GM19468 (cell line): ENCODE measurements around the gene AP5Z1.
"Not testable (repeated sequence)": the region's sequence is repeated elsewhere in the genome, so short reads cannot be mapped to it uniquely, and the experiment has no call there.

Source experiments
- ATAC-seq: cut with Tn5 transposase; IDR thresholded peaks from one replicate; pipeline ENCODE4 v1.9.1; 2021; ENCODE audit warnings: mild to moderate bottlenecking, moderate library complexity, moderate number of reproducible peaks; ENCODE audit not compliant: unreplicated experiment; ENCODE audit errors: extremely low read depth

Gene AP5Z1

DNA sequence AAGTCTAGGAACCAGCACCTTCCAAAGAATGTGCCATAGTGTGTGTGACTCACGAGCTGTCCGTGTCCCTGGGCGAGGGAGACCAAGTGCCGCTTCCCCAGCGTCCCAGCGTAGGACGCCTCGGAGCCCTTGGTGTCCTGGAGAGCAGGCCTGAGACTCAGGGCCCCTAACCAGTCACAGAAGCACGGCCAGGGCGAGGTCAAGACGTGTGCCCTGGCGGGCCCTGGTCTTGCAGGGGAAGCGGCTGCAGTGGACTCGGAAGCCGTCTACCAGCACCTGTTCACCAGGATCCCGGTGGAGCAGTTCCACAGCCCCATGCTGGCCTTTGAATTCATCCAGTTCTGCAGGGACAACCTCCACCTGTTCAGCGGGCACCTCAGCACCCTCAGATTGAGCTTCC is 10.6 kb downstream of the AP5Z1 start:
- no peak for ATAC-seq

DNA sequence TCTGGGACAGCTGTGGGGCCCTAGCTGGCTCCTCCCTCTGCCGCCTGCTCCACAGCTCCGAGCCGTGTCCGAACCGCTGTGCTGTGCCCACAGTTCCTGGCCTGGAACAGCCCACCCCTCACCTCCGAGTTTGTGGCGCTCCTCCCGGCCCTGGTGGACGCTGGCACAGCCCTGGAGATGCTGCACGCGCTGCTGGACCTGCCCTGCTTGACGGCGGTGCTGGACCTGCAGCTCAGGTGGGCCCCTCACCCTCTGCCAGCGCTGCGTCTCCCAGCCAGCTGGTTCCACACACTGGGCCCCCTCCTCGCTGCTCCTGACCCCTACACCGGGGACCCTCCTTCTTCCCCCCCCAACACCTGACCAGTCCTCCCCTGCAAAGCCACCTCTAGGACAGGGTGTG is 12.1 kb downstream of the AP5Z1 start:
- ATAC-seq: no peak

DNA sequence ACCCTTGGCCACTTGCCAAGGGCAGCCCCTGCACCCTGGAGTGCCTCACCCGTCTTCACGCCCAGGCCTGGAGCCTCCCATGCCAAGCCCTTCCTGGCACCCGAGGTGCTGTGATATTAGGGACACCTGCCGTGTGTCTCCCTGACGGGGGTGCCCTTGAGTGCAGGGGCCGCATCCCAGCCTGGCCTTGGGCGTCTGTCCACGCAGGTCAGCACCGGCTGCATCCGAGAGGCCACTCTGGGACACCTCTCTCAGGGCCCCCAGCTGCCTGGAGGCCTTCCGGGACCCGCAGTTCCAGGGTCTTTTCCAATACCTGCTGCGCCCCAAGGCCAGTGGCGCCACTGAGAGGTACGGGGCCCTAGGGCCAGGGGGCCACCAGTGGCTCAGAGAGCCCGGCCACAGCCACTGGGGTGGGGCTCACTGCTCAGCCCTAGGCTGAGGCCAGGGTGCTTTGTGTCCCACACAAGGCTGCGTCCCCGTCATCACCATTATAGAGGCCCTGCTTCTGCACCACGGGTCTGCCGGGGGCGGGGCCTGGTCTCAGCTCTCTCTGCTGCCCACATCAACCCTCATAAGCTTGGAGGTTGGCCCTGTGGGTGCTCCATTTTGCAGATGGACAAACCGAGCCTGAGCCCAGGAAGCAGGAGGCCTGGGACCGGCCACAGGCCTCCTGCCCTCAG is 12.7 kb downstream of the AP5Z1 start:
- no peak for ATAC-seq

DNA sequence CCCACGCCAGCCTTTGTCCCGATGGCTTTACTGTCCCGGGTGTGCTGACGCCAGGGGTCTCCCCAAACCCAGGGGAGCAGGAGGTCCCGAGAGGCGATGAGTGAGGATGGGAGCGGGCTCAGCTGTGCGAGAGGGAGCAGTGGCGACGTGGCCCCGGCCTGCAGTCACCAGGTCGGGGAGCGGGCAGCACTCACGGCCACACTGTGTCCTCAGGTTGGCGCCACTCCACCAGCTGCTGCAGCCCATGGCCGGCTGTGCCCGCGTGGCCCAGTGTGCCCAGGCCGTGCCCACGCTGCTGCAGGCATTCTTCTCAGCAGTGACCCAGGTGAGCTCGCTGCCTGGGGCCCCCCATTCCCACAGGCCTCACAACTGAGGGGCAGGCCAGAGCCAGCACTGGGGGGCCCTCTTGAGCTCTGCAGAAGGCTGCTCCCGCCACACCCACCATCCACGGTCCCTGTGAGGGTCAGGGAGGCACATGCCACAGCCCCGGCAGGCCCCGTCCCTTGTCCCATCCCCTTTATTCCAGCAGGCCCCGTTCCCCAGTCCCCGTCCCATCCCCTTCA is 13.3 kb downstream of the AP5Z1 start:
- no peak for ATAC-seq

GRCh38 chr7:4789194-4790077 is 14.0 kb downstream of the AP5Z1 start:
- ATAC-seq: no peak

GRCh38 chr7:4790078-4790465 is 14.6 kb downstream of the AP5Z1 start:
- ATAC-seq: no peak

GRCh38 chr7:4790516-4790991 is 15.1 kb downstream of the AP5Z1 start:
- no peak for ATAC-seq

DNA sequence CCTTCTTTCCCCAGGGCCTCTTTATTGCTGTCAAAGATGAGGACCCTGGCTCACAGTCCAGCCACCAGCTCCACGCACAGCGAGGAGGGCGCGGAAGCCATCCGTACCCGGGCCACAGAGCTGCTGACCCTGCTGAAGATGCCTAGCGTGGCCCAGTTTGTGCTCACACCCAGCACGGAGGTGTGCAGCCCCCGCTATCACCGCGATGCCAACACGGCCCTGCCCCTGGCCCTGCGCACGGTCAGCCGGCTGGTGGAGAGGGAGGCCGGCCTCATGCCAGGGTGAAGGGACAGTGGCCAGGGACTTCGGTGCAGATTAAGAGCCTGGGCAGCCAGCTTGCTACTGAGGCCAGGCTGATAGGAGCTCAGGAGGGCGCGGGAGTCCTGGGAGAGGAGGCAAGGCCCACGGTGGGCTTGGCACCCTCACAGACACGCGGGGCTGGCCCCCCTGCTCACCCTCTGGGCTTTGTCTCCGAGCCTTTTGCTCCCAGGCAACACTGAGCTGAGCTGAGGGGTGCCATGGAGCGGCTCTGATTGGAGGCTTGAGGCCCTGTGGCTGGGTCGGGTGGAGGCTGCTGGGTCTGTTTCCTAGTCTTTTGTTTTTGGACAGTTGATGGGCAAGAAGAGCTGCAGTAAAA is 15.8 kb downstream of the AP5Z1 start:
- no peak for ATAC-seq

- ATAC-seq: no peak
Observed at GRCh38 chr7:4791738-4792536, 16.5 kb downstream of the AP5Z1 start.

DNA sequence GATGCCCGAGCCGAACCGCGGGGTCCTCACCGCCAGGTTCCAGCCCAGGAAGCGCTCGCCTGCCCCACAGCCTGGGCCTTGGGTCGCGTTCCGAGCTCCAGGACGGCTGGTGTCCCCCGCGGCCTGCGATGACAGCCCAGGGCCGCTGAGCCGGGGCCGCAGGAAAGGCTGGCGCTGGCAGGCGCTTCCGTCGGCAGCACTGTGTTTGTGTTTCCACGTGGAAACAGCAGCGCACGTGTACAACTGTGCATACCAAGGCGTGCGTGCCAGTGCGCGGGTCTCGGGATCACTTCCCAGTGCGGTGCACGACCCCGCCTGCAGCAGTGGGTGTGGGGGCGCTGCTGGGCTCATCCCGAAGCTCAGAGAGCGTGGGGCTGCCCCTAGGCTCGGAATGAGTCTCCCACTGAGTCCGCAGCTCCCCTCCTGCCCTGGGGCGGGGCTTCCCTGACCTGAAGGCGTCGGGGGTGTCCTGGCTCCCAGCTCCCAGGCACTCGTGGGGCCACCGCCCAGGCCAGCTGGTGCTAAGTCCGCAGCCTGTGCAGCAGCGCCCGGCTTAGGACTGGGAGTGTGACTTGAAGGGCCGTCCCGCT is 17.2 kb downstream of the AP5Z1 start:
- no peak for ATAC-seq

DNA sequence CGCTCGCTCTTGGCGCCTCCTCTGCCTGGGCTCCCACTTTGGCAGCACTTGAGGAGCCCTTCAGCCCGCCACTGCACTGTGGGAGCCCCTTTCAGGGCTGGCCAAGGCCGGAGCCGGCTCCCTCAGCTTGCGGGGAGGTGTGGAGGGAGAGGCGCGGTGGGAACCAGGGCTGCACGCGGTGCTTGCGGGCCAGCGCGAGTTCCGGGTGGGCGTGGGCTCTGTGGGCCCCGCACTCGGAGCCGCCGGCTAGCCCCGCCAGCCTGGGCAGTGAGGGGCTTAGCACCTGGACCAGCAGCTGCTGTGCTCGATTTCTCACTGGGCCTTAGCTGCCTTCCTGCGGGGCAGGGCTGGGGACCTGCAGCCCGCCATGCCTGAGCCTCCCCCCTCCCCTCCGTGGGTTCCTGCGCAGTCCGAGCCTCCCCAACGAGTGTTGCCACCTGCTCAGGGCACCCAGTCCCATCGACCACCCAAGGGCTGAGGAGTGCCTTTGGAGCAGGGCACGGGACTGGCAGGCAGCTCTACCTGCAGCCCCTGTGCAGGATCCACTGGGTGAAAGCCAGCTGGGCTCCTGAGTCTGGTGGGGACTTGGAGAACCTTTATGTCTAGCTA is 18.1 kb downstream of the AP5Z1 start:
- not testable (repeated sequence) for ATAC-seq

DNA sequence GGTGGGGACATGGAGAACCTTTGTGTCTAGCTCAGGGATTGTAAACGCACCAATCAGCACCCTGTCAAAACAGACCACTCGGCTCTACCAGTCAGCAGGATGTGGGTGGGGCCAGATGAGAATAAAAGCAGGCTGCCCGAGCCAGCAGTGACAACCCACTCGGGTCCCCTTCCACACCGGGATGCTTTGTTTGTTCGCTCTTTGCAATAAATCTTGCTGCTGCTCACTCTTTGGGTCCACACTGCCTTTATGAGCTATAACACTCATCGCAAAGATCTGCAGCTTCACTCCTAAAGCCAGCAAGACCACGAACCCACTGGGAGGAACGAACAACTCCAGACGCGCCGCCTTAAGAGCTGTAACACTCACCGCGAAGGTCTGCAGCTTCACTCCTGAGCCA is 18.7 kb downstream of the AP5Z1 start:
- not testable (repeated sequence) for ATAC-seq

DNA sequence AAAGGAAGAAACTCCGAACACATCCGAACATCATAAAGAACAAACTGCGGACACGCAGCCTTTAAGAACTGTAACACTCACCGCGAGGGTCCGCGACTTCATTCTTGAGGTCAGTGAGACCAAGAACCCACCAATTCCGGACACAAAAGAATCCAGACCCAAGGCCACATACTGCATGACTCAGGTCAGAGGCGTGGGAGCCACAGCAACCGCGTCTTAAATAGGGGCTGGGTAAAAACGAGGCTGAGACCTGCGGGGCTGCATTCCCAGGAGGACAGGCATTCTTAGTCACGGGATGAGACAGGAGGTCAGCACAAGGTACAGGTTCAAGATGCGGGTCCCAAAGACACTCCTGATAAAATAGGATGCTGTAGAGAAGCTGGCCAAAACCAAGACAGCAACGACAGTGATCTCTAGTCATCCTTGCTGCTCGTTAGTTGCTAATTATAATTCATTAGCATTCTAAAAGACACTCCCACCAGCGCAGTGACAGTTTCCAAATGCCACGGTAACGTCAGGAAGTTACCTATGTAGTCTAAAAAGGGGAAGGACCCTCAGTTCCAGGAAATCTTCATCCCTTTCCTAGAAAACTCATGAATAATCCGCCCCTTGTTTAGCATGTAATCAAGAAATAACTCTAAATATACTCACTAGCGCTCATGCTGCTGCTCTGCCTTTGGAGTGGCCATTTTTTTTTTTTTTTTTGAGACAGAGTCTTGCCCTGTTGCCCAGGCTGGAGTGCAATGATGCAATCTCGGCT is 19.3 kb downstream of the AP5Z1 start:
- ATAC-seq: no peak

GRCh38 chr7:4796453-4796852 is 21.0 kb downstream of the AP5Z1 start:
- ATAC-seq: no peak

- no peak for ATAC-seq
Observed at GRCh38 chr7:4797858-4798705, 22.7 kb downstream of the AP5Z1 start.

DNA sequence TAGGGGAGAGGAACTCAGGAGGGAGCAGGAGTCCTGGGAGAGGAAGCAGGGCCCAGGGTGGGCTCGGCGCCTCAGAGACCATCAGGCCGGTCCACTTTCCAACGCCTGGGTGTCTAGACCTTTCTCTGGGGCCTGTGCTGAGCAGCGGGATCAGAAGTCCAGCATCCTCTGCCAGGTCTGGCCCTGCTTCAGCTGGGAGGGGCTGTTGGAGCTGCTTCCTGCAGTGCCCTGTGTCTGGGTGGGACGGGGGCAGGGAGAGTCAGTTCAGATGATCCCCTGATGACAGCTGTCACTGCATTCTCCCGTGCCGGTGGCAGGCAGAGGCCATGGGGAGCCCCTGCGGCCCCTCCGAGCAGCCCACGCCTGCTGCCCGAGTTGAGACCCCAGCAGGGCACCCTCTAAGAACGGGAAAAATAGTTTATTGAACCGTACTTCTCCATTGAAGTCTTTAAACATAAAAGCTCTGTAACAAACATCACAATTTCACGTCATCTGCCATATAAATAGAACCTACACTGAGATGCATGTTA is 23.3 kb downstream of the AP5Z1 start:
- ATAC-seq: no peak

DNA sequence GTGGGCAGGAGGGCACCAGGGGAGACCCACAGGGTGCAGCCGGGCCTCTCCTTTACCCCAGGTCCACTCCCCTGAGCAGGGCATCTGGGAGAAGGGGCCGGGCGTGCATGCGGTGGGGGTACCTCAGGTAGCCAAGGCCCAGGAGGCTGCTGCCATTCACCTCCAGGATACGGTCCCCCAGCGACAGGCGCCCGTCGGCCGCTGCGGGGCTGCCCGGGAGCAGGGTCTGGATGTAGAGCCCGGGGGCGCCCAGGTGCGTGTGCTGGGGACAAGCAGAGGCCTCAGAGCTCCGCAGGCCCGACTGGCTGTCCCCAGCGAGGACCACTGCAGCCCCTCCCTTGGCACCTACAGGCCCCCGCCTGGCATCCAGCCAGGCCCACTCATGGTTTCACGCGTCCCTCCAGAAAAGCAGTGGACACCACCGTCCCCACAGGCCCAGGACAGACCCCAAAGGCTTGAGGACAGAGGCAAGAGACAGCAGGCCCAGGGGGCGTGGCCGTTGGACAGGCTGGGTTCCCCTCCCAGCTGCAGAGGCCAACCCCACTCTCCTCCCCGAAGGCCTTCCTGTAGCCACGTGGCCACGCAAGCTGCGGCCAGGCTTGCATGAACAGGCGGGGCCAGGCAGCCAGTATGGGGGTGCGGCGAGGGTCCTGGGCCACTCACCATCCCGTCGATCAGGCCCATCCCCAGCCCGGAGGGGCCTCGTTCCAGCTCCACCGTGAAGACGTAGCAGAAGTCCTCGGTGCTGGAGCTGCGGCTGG is 24.3 kb downstream of the AP5Z1 start:
- ATAC-seq: no peak
